Coronary artery (tissue), 2 donors: ENCODE data around the gene CMIP.

Source experiments
- DNase-seq: peaks from one replicate; pipeline ENCODE4 v3.0.0-alpha.2; 2017; ENCODE audit warnings: low spot score
- H3K27ac ChIP-seq, 2 donors: fragments of 200-600 bp; sonication (generic); one replicate each; pipeline ENCODE4 v1.5.1; 2016 to 2019
- H3K4me3 ChIP-seq: fragments of 200-600 bp; sonication (generic); 2 replicates; pipeline ENCODE4 v1.5.1; 2016; ENCODE audit warnings: mild to moderate bottlenecking, moderate library complexity
- TF ChIP-seq, protein P1 (sequence below): fragments of 200-600 bp; sonication (generic); IDR thresholded peaks from one replicate; pipeline ENCODE4 v1.5.1; 2019; ENCODE audit warnings: antibody characterized with exemption

The CMIP gene

DNA sequence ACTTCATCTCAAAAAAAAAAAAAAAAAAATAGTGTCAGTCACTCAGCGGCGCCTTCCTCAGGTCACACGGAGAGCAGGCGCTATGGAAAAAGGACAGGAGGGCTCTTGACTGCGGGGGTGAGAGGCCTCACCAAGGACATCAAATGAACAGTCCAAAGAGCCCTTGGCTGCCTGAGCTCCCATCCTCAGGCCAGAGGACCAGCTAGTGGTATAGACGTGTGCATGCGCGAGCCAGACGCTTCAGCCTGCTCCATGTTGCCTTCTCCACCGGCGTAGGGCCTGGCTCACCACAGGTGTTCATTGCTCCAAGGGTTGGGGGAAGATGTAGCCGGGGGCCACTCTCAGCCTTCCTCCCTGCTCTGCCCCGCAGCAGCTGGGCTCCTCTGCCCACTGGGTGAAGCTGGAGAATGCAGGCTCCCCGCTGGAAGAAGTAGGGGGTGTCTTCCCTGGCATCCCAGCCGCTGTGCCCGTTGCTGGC, 268.7 kb downstream of the CMIP start:
- DNase-seq = no peak
- H3K4me3 ChIP-seq = no peak overlapping the region
- H3K27ac ChIP-seq = no peak overlapping the region
- TF ChIP-seq, protein P1, sequence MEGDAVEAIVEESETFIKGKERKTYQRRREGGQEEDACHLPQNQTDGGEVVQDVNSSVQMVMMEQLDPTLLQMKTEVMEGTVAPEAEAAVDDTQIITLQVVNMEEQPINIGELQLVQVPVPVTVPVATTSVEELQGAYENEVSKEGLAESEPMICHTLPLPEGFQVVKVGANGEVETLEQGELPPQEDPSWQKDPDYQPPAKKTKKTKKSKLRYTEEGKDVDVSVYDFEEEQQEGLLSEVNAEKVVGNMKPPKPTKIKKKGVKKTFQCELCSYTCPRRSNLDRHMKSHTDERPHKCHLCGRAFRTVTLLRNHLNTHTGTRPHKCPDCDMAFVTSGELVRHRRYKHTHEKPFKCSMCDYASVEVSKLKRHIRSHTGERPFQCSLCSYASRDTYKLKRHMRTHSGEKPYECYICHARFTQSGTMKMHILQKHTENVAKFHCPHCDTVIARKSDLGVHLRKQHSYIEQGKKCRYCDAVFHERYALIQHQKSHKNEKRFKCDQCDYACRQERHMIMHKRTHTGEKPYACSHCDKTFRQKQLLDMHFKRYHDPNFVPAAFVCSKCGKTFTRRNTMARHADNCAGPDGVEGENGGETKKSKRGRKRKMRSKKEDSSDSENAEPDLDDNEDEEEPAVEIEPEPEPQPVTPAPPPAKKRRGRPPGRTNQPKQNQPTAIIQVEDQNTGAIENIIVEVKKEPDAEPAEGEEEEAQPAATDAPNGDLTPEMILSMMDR = no peak

DNA sequence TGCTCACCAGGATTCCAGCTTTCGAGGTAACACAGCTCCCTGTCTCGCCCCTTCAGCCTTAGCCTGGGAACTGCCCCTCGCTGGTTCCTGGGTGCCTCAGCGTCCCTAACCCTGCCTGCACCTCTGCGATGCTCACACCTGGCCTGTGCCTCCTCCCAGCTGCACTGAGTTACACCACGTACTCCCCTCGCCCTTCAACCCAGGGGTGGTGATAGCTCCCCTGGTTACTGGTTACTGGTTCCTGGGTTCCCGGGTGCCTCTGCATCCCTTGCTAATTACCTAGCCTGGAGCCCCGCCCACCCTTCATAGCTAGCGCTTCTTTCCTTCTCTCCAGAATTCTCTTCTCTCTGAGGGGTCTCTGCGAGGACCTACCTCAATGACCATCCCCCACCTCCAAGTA, 269.2 kb downstream of the CMIP start:
- Histone ChIP-seq H3K4me3 (no peak overlapping the region), H3K27ac (no peak overlapping the region)
- TF ChIP-seq, protein P1 = no peak
- DNase-seq = no peak

DNA sequence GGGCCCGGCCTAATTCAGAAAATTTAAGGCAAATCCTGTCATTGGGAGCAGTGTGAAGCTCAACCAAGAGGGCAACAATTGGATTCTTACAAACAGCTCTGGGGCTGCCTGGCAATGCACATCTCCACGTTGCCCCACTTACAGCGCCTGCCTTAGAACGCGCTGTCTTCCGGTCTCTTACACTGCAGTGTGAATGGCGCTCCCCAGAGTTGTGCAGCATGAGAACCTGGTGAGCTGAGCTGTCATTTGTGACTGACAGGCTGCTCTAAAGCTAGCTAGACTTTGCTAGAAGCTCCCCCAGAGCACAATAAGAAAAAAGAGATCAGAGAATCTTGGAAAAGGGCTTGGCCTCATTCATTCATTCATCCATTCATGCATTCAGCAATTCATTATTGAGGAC, 270.0 kb downstream of the CMIP start:
- no peak overlapping the region for H3K27ac ChIP-seq
- TF ChIP-seq, protein P1 = no peak
- H3K4me3 ChIP-seq = no peak overlapping the region
- DNase-seq = no peak

DNA sequence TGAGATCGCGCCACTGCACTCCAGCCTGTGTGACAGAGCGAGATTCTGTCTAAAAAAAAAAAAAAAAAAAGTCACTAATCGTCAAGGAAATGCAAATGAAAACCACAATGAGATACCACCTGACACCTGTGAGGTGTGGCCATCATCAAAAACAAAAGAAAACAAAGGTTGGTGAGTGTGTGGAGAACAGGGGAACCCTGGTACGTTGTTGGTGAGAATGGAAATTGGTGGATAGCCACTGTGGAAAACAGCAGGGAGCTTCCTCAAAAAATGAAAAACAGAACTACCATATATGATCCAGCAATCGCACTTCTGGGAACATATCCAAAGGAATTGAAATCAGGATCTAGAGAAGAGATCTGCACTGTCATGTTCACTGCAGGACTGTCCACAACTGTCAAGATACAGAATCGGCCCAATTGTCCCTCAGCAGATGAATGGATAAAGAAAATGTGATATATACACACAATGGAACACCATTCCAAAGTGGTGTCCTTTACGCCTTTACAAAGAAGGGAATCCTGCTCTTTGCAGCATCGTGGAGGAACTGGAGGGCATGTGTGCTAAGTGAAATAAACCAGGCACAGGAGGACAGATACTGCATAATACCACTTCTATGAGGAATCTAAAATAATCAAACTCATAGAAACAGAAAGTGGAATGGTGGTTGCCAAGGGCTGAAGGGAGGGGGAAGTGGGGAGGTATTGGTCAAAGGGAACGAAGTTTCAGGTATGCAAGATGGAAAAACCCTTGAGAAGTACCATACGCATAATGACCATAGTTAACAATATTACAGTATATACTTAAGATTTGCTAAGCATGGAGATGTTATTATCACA, 271.0 kb downstream of the CMIP start:
- no peak overlapping the region for H3K4me3 ChIP-seq
- DNase-seq = no peak
- TF ChIP-seq, protein P1 = no peak
- H3K27ac ChIP-seq = no peak overlapping the region

DNA sequence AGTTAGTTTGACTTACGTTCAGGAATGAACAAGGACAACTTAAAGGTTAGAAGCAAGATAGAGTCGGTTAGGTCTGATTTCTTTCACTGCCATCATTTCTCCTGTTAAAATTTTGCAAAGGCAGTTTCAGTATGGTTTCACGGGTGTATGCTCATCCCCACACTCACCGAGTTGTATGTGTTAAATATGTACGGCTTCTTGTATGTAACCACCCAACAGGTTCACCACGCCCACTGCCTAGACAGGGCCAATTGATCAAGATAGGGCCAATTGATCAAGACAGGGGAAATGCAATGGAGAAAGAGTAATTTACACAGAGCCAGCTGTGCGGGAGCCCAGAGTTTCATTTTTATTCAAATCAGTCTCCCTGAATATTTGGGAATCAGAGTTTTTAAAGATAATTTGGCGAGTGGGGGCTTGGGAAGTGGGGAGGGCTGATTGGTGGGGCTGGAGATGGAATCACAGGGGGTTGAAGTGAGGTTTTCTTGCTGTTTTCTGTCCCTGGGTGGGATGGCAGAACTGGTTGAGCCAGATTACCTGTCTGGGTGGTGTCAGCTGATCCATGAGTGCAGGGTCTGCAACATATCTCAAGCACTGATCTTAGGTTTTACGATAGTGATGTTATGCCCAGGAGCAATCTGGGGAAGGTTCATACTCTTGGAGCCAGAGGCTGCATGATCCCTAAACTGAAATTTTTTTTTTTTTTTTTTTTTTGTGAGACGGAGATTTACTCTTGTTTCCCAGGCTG, 272.0 kb downstream of the CMIP start:
- Histone ChIP-seq H3K4me3 (no peak overlapping the region), H3K27ac (no peak overlapping the region)
- DNase-seq = no peak
- TF ChIP-seq, protein P1 = no peak

DNA sequence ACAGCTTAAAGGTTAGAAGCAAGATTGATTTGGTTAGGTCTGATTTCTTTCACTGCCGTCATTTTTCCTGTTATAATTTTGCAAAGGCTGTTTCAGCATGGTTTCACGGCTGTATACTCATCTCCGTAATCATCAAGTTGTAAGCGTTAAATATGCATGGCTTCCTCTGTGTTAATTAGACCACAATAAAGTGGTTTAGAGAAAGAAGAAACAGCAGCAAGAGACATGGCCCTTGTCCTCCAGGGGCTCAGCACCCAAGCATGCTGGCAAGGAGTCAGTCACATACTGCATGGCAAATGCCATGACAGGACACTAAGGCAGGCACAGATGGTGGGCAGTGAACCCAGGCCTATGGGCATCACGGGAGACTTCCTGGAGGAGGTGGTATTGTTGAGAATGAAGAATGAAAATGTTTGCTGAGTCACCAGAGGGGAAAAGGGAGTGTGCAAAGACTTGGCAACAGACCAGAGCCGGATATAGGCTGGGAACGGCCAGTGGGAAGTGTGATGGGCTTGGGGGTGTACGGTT, 273.1 kb downstream of the CMIP start:
- H3K27ac ChIP-seq = no peak overlapping the region

More for the DNA sequence above, 273.1 kb downstream of the CMIP start:
- no peak for DNase-seq
- H3K4me3 ChIP-seq = no peak overlapping the region
- TF ChIP-seq, protein P1 = no peak
